Activated CD4-positive, alpha-beta T cell treated with anti-CD3 and anti-CD28 coated beads, Interleukin-2, amount 50 U/mL, for 1 hour (primary cell): ENCODE measurements around the gene TGFBI.

Source experiments
- DNase-seq: peaks from one replicate; pipeline ENCODE4 v3.0.0-alpha.2; 2020

The TGFBI gene

DNA sequence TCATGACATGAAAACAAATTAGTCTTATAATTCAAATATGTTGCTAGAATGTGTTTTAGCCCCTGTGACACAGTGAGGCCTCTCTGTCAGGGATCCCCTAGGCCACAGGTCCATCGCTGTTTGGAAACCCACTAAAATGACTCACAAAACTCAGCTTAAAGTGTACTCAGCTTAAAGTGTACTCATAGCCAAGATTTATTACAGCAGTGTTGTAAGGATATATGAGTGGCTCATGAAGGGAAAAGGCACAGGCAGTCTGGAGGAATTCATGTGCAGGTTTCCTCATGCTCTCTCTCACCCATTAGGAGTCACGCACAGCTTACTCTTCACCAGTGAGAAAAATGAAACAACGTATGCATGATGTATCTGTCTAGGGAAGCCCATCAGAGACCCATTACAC, 24.4 kb upstream of the TGFBI start:
- no peak for DNase-seq

DNA sequence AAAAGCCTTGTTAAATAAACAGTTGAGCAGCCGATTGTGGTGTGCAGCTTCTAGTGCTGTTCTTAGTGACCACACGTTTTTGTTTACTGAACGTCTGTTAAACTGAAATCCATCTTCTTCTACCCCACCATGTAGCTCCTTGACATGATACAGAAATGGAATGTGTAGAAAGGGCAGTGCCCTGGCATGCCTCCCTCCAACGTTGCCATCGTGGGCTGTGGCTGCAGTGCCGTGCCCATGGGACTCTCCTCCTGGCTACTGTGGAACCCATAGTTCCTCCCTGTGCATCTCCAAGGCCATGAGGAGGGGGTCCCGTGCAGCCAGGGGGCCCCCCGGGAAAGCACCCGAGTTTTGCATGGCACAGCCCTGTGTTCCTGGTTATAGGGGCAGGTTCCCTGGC, 23.3 kb upstream of the TGFBI start:
- no peak for DNase-seq

DNA sequence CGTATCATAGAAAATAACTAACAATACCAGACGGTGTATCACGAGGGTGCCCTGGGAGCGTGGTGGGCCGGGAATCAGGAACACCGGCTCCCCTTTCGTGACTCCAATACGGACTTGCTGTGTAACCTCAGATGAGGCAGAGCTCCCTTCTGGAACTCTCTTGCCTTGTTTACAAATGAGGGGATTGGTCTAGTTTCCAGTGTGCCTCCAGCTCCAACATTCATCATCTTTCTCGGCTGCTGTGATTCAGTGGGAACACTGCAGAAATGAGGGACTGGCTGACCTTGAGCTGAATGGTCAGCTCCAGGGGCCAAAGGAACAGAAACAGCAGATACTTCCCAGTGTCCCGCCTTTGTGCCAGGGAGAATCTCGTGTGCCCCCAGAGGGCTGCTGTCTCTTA, 22.6 kb upstream of the TGFBI start:
- no peak for DNase-seq

DNA sequence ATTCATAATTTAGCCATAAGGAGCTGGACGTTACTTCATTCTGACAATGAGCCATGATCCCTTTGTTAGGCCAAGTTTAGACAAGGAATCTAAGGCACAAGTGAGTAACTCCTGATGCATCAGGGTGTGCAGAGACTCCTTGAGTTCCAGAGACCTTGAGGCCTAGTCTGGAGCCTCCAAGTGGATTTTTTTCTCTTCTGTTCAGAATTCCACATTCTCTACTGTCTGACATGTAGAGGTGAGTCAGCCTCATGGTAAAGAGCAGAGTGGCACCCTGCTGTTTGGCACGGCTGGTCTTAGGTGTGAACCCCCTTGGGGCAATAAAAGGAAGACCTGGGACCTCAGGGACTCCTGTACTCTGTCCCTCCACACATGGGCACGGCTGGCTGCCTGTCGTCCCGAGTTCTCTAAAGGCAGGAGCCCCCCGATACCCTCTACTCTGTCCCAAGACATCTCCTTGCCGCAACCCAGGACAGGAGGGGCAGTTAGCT, 22.0 kb upstream of the TGFBI start:
- DNase-seq: no peak

DNA sequence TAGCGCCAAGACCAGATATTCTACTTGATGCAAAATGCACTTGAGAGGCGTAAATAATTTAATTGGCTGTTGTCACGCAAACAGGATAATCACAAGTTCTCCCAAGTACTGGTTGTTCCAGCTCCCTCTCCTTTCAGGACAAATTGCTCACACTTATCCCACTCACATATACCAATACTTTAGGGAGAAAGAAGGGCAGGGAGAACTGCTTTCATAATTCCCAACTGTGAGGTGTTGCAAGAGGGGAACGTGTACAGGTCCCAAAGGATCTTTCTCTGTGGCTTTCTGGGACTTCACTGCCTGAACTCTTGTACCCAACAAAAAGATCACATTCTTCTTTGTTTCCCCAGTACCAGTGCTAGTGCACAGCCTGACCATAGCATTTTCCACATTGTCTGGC, 21.5 kb upstream of the TGFBI start:
- no peak for DNase-seq

DNA sequence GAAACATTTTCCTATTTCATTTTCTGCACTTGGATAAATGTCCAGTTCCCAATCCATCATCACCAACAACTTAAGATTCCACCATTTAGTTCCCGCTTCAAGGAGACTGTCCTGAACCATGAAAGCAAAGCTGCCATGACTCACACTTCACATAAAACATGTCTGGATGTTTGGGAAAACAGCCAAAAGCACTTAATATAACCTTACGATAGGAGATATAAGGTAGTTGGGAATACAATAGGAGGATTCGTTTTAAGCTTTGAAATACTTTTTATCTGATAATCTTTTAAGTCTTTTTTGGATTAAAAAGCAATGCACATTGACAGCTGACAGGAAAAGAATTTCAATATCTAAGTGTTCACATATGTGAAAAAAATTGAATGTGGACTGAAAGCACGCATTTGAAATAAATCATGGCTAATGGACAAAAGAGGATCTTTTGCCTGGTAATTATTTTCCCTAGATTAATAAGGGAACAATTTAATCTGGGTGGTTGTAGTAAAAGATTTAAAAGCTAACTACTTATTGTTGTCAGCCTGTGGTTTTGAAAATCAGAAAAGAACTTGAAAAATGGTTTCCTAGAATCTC, 17.3 kb upstream of the TGFBI start:
- DNase-seq: no peak

DNA sequence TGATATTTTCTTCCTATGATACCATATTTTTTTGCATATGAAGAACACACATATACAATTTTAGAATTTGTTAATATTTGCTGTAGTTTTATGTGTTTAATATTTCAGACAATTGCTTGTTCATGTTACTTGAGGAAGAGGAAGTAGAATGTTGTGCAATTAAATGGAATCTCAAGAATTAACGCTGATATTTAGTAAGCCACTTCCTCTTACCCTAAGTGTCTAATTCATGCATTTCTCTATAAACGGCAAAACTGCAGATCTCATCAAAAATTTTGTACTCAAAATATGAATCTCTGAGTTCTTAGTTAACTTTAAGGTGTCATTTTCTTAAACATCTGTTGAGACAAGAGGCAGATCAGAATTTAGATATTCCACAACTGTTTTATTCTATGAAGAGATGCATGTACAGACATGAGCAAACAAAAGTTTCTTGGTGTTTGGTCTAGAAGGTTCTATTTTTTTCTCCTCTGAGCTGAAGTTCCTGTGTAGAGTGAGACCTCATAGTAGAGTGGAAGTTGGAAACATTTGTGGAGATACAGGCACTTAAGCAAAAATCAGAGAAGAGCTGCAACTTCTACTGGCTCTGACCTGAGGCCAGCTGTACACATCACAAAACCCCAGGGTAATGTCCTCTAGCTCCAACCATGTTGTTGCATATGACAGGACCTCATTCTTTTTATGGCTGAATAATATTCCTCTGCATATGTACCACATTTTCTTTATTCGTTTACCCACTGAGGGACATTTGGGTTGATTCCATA, 16.6 kb upstream of the TGFBI start:
- DNase-seq: no peak

DNA sequence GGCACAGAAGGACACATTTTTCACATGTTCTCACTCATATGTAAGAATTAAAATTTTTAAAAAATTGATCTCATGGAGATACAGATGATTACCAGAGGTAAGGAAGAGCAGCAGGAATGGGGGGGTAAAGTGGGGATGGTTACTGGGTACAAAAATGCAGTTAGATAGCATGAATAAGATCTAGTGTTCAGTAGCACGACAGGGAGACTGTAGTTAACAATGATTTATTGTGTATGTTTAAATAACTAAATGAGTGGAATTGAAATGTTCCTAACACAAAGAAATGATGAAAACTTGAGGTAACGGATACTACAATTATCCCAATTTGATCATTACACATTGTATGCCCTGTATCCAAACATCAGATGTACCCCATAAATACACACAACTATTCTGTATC, 15.2 kb upstream of the TGFBI start:
- DNase-seq: no peak

DNA sequence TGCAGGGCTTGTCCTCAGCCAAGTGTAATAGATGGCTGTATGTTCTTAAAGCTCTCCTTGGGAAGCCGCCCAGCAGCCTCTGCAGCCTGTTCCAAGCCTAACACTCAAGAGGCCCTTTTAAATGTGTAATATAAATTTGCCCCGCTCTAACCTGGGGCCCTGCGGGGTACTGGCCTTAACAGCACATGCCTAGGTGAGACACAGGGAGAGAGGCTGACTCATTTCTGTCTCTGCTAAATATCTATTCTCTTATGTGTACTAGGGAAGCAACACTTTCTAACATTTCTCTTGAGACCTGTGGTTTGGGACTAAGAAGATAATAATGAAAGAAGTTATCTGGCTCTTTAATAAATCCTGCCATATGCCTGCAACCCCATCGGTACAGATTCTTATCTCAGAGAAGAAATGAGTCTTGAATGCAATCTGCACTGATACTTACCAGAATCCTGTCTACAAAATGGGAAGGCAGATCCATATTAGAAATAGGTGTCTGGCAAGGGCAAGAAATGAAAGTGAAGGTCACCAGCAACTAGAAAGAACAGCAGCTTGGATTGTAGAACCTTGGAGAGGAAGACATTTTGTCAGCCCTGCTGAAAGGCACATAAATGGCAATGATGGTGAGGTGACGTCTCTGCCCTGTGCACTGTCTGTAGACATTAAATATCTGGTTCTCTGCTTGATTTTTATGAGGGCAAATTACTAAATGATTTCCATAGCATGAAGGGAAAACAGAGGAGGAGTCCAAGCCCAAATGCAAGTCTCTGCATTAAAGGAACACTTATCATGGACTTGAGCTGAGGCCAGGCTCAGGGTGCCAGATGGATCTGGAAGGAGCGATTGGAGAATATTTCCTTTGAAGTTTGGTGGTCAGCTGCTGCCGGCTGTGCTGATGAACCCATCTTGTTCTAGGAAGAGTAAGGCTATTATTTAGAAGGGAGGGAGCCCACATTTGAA, 14.5 kb upstream of the TGFBI start:
- no peak for DNase-seq

DNA sequence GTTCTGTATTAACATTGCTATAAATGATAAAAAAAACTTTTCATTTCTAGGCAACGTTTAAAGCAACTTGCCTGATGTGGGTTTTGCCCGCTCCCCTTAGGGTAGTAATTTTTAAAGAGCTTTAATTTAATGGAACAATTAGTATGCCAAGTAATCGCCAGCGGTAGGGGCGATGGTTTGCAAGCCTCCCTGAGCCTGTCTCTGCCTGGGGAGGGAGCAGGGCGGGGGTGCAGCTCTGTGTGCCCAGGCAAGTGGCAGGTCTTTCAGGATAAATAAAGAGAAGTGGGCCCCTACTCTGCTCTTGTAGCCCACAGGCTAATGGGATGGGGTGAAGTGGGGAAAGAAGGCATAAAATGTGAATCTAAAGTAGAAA, 13.8 kb upstream of the TGFBI start:
- no peak for DNase-seq

DNA sequence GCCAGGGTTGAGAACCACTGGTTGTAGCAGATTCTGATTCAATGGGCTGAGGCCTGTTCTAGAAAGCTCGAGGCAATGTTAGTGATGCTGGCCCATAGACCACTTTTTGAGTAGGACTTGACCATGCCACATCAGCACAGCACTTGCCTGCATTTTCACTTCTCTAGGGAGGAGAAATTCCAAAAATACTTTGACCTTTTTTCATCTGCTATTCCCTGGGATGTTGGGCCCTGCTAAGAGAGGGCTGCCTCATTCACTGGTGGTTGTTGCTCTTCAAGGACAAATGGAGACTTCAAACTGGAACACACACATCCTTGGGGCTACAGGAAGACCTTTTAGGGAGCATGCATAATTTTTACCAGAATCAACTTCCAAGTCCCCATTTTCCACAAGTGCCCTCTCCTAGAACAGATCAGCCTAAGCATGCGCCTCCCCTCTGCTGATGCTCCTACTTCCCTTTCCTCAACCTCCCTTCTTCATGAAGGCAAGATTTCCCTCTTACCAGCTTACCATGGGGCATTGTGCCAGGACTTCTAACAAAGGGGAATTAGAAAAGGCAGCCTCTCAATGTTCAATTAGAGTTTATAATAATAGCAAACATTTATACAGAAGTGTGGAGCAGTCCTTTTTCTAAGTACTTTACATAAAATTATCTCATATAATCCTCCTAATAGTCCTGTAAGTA, 12.7 kb upstream of the TGFBI start:
- DNase-seq: no peak

DNA sequence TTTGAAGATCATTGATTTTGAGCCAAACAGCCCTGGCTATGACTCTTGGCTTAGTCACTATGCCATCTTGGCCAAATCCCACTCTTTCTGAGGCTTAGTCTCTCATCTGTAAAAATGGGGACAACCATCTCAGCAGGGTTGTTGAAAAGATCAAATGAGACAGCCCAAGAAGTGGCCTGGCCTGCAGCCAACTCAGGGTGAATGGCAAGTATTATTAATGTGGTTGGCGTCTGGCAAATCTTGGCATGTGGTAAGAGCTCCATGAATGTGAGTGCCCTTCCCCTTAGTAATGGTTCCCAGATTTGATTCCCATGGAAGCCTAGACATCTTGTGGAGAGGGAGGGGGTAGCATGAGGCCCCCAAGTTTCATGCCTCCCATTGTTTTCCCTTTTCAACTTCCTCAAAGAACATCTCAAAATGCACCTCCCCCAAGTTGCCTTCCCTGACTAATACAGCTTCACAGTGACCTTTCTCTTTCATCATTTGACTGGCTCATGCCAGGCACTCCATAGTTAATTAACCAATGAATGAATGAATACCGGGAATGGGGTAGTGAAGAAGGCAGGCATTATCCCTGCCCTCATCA, 11.8 kb upstream of the TGFBI start:
- DNase-seq: no peak

DNA sequence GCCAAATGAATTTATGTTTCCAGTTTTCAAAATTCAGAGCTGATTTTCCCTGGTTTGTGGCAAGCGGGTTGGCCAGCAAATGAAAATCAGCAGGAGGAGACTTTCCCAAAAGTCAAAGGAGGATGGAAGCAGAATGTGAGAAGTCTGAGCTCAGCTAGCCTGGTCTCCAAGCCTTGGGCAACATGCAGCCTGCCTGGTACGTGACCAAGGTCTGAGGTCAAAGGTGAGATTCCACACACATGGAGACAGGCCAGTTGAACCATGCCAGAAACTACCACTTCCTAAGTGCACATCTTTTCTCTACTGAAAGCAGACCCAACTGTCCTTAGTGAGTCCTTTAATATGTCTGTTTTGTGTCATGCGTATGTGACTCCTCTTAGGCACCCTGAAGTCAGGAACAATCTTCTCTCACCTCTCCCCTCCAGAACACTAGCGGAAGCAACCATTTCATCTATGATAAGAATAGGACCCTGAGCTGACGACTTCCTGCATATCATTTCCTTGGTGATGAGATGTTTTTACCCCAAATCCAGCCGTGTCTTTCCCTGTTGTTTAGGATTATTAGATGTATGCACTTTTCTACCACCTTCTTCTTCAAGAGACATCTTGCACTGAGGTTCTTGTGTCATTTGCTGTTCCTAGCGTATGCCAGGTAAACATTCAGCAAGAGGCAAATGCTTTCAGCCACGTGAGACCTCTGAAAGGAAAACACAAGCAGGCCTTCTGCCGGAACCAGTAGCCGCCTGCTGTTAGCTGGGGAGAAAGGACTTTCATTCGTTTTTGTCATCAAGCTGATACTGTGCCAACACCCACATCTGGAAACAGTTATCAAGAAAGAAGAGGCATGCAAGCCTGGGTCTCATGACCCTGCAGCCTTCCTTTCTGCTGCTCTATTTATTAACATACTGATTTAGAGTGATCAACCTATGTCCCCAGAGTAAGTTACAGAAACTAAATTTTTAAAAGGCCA, 9.7 kb upstream of the TGFBI start:
- DNase-seq: no peak

DNA sequence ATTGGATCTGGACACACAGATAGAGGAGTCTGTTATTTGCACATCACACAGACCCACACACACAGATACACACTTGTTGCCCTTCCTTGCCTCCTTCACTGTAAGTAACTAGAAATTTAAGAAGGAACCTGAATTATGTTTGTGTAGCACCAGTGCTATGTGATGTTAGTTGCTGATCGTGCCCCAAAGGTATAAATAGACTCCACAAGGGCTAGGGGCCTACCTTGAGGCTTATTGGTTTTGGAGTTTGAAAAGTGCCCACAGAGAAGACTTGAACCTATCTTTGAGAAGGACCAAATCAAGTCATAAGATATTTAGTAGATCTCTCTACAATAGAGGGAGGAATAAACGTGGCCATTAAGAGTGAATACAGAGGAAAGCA, 8.8 kb upstream of the TGFBI start:
- DNase-seq: no peak

DNA sequence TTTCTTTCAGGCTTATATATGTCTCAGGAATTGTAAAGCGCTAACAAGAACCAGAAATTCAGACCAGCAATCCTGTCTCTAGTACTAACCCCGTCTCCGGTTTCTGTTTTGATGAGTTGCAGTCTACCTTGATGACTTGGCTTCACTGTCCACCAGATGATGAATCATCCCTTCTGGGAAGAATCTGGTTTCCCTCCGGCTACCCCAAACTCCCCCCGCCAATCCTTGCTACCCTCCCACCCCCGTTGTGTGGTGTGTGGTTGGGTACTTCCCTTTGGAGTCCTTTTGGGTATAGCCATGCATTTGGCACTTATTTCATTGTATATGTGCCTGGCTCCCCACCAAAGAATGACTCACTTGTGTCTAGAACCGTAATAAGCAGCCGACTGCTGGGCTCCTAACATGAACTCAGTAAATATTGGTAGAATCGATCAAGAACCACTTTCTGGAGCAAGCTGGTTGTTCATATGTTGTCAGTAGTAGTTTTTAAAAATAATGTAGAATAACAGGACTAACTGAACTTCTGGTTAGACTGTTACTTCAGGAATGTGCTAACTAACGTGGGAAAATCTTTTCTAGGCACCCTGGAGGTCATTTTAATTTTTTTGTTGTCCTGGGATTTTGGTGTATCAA, 8.3 kb upstream of the TGFBI start:
- DNase-seq: no peak

DNA sequence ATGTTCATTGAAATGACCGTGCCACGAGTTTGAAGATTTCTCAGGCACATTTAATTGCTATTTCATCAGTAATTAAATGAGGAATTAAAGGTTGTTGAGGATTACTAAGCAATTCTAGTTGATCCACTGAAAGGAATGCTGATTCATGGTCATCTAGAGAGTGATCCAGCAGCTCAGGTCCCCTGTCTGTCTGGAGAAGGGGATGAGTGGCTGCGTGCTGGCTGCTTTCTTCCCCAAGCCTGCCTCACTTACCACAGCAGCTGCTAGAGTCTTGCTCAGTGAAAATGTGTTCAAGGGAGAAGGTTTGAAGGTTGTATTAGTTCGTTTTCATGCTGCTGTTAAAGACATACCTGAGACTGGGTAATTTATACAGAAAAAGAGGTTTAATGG, 7.8 kb upstream of the TGFBI start:
- no peak for DNase-seq

DNA sequence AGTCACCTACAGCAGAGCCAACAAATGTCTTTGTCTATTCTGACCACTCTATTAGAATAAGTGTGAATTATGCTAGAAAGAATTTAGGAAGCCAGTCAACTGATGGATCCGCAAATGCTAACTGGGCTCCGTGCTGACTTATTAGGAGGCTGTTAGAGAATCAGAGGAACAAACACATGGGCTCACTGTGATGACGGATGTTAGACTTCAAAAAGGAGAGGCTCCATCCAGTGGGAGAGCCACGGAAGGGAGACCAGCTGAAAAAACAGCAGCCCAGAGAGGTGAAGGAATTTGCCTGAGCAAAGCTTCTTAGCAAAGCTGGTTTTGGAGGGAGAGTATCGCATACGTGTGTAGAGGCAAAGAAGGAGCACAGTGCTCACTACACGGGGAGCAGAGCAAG, 5.8 kb upstream of the TGFBI start:
- no peak for DNase-seq

DNA sequence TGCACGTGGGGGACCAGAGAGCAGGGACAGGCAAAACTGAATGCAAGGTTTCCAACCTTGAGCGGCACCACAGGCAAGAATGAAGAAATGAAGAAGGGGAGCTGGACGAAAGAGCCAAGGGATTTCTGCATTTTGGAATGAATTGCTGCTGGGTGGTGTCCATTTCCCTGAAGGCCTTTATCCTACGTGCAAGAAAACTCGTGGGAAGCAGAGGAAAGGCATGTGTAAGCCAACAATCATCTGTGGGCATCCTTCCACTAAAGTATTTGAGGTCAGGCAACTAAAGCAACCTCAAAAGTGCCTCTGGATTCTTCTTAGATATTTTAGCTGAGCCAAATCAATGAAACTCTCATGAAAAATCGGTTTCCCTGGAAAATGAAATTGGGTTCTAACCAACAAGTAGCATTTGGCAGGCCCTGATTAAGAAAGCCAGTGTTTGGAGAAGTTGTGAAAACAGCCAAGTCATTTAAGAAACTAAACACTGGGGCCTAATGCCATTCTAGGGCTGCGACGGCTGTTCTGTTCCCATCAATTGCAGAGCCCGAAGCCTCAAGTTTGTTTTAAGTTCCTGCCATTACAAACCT, 4.7 kb upstream of the TGFBI start:
- no peak for DNase-seq

DNA sequence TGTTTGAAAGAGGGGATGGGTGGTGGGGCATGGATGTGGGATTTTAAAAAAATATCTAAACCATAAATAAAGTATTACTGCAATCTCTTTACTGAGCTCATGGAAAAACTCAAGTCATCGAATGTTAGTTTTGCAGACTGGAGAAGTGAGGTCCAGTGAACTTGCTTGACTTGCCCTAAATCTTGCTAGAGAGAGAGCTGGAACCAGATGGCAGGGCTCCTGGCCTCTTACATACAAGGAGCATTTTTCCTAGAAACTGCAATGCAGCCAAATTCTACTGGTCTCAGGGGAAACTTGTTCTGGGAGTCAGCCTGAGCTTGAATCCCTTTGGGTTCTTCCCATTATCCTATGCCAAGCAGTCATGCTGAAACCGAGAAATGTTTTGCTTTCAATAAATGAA, 2.9 kb upstream of the TGFBI start:
- DNase-seq: no peak

DNA sequence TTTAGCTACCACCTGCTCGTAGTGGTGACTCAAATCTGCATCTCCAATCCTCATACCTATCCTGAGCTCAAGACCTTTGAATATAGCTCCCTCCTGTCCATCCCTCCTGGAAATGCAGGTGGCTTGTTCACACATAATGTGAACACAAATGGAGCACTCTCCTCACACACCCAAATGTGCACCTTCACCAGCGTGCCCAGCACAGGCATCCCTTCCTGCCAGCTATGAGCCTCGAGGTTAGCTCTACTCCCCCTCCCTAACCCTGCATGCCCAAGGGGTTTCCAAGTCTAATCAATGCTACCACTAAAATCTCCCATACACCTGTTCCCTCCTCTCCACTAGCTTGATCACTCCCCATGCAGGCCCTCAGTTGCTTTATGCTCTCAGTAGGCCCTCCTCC, 2.2 kb upstream of the TGFBI start:
- DNase-seq: no peak

DNA sequence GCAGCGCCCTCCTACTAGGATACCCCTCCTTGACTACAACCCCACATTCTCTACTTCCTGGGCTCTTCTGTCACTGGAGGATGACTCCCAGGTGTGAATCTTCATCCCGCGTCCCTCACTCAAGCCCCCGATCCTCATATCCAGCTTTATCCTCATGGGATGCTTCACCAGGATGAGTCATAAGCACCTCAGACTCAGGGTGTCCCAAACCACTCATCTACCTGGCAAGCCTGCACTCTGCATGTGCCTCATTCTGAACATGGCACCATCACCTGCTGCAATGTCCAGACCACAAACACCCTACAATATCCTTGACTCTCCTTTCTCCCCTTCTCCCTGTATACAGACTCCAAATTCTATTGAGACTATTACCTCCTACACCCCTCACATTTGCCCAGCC, 1.5 kb upstream of the TGFBI start:
- no peak for DNase-seq
